OCI-LY1 (cell line): ENCODE measurements around the gene CCT6B.

Experiments
- H2AFZ ChIP-seq: fragments of 200-600 bp; sonication (generic), shearing (Covaris generic); 2 replicates; pipeline ENCODE4 v1.6.0; 2014; ENCODE audit warnings: antibody characterized with exemption, mild to moderate bottlenecking, low read length
- H3F3A ChIP-seq: fragments of 200-600 bp; sonication (generic), shearing (Covaris generic); 2 replicates; pipeline ENCODE4 v1.6.0; 2014; ENCODE audit warnings: mild to moderate bottlenecking, antibody characterized with exemption, low read length, moderate library complexity; ENCODE audit not compliant: insufficient read depth
- H3K27ac ChIP-seq: fragments of 200-600 bp; sonication (generic); 2 replicates; pipeline ENCODE4 v1.5.1; 2014; ENCODE audit warnings: low read length, mixed run types, mild to moderate bottlenecking, low read depth; ENCODE audit not compliant: poor library complexity, severe bottlenecking
- H3K27me3 ChIP-seq: fragments of 200-600 bp; sonication (generic); 2 replicates; pipeline ENCODE4 v1.6.0; 2014; ENCODE audit warnings: antibody characterized with exemption, mild to moderate bottlenecking, low read length, moderate library complexity; ENCODE audit not compliant: insufficient read depth
- H3K36me3 ChIP-seq: fragments of 200-600 bp; sonication (generic); 2 replicates; pipeline ENCODE4 v1.6.1; 2014; ENCODE audit warnings: mild to moderate bottlenecking, antibody characterized with exemption, low read length, moderate library complexity, mixed read lengths; ENCODE audit not compliant: insufficient read depth
- H3K4me1 ChIP-seq: fragments of 200-600 bp; sonication (generic); 2 replicates; pipeline ENCODE4 v1.5.1; 2014; ENCODE audit warnings: mild to moderate bottlenecking, low read length, moderate library complexity; ENCODE audit not compliant: insufficient read depth, severe bottlenecking
- H3K4me2 ChIP-seq: fragments of 200-600 bp; sonication (generic), shearing (Covaris generic); 2 replicates; pipeline ENCODE4 v1.6.1; 2014; ENCODE audit warnings: low read length
- H3K4me3 ChIP-seq: fragments of 200-600 bp; sonication (generic); 2 replicates; pipeline ENCODE4 v1.5.1; 2014; ENCODE audit warnings: low read length, low read depth, mild to moderate bottlenecking, mixed read lengths; ENCODE audit not compliant: poor library complexity, severe bottlenecking
- H3K79me2 ChIP-seq: fragments of 200-600 bp; shearing (Covaris generic); 2 replicates; pipeline ENCODE4 v1.6.1; 2016; ENCODE audit warnings: mixed run types, low read length, mixed read lengths; ENCODE audit not compliant: insufficient read depth
- H3K9ac ChIP-seq: fragments of 200-600 bp; sonication (generic), shearing (Covaris generic); 2 replicates; pipeline ENCODE4 v1.6.1; 2014; ENCODE audit warnings: mild to moderate bottlenecking, low read length, mixed read lengths
- H3K9me2 ChIP-seq: fragments of 200-600 bp; sonication (generic), shearing (Covaris generic); 2 replicates; pipeline ENCODE4 v1.6.1; 2014; ENCODE audit warnings: low read depth, mild to moderate bottlenecking, low read length, mixed read lengths
- H3K9me3 ChIP-seq: fragments of 200-600 bp; shearing (Covaris generic); 2 replicates; pipeline ENCODE4 v1.6.1; 2014; ENCODE audit warnings: low read length, mixed read lengths
- H4K20me1 ChIP-seq: fragments of 200-600 bp; sonication (generic), shearing (Covaris generic); 2 replicates; pipeline ENCODE4 v1.6.0; 2016; ENCODE audit warnings: mild to moderate bottlenecking, low read length; ENCODE audit not compliant: insufficient read depth
- CTCF ChIP-seq: fragments of 200-600 bp; sonication (generic), shearing (Covaris generic); IDR thresholded peaks from 2 replicates; pipeline ENCODE4 v1.5.1; 2017; ENCODE audit warnings: mild to moderate bottlenecking, antibody characterized with exemption, low read length, moderate library complexity, mixed read lengths
- EZH2 ChIP-seq: fragments of 200-600 bp; sonication (generic), shearing (Covaris generic); IDR thresholded peaks from 2 replicates; pipeline ENCODE4 v1.8.0; 2017; ENCODE audit warnings: borderline replicate concordance, mixed run types, mild to moderate bottlenecking, antibody characterized with exemption, low read length, moderate library complexity, mixed read lengths

CCT6B gene

GRCh38 chr17:34884597-34884996 lies 76.7 kb downstream of the CCT6B start:
- H3K4me2 ChIP-seq, result no peak overlapping the region

GRCh38 chr17:34883106-34884000 lies 77.9 kb downstream of the CCT6B start:
- no peak overlapping the region for H3K4me3 ChIP-seq
- no peak overlapping the region for H3K4me2 ChIP-seq

More at GRCh38 chr17:34884597-34884996, 76.7 kb downstream of the CCT6B start:
- Histone ChIP-seq H3K79me2 (no peaks in the 10 kb centered on the region), H3K9me3 (no peaks in the 10 kb centered on the region), H3K27ac (no peak overlapping the region), H3K9ac (no peak overlapping the region), H3K4me1 (no peaks in the 10 kb centered on the region), H3F3A (no peaks in the 10 kb centered on the region), H3K27me3 (no peaks in the 10 kb centered on the region), H3K4me3 (no peak overlapping the region), H3K36me3 (no peaks in the 10 kb centered on the region), H3K9me2 (no peaks in the 10 kb centered on the region), H4K20me1 (no peaks in the 10 kb centered on the region), H2AFZ (no peak overlapping the region)
- no peak for TF ChIP-seq EZH2

GRCh38 chr17:34879146-34879545 lies 82.1 kb downstream of the CCT6B start:
- Histone ChIP-seq H3K4me1 (no peaks in the 10 kb centered on the region), H3F3A (no peaks in the 10 kb centered on the region), H3K27me3 (no peaks in the 10 kb centered on the region), H3K79me2 (no peaks in the 10 kb centered on the region), H2AFZ (no peak overlapping the region), H3K9me3 (no peaks in the 10 kb centered on the region), H3K9me2 (no peaks in the 10 kb centered on the region), H3K9ac (no peak overlapping the region), H3K27ac (no peak overlapping the region), H3K4me3 (no peak overlapping the region), H4K20me1 (no peaks in the 10 kb centered on the region), H3K4me2 (no peak overlapping the region), H3K36me3 (no peaks in the 10 kb centered on the region)
- TF ChIP-seq CTCF, result no peak
- TF ChIP-seq EZH2, result no peak

More at GRCh38 chr17:34883106-34884000, 77.9 kb downstream of the CCT6B start:
- Histone ChIP-seq H3K27me3 (no peaks in the 10 kb centered on the region), H3K27ac (no peak overlapping the region), H3K4me1 (no peaks in the 10 kb centered on the region), H3K9me2 (no peaks in the 10 kb centered on the region), H3K79me2 (no peaks in the 10 kb centered on the region), H3K9ac (no peak overlapping the region), H3K9me3 (no peaks in the 10 kb centered on the region), H4K20me1 (no peaks in the 10 kb centered on the region), H3F3A (no peaks in the 10 kb centered on the region), H3K36me3 (no peaks in the 10 kb centered on the region), H2AFZ (no peak overlapping the region)
- TF ChIP-seq CTCF, result no peak
- no peak for TF ChIP-seq EZH2
